Measurements from ENCODE around the gene COX15. TPM values are rescaled to one million over a fixed set of nuclear protein-coding genes. Genes with fewer than 3 reads are reported as not detected.

The COX15 gene
- total RNA-seq, 1 experiment from 2014 or later = 34.2 TPM

- H3K4me1 Mint-ChIP-seq = no peaks in the 10 kb centered on the region
- Histone ChIP-seq H3K27ac (ENCODE audit: insufficient read length, low read depth, low read length) (no peak overlapping the region), H4K91ac (ENCODE audit: insufficient read length, low read depth, low read length) (no peak overlapping the region), H3K79me1 (ENCODE audit: insufficient read depth, low read depth, low read length, poor library complexity, severe bottlenecking) (no peaks in the 10 kb centered on the region), H3K9me3 (ENCODE audit: control insufficient read depth, low read depth, low read length) (no peaks in the 10 kb centered on the region), H3T11ph (ENCODE audit: low read length) (no peak overlapping the region), H3K18ac (ENCODE audit: insufficient read length, low read depth, low read length) (no peak overlapping the region), H2BK15ac (ENCODE audit: low read depth, low read length) (no peak overlapping the region), H2AFZ (ENCODE audit: low read length) (no peak overlapping the region), H3K4me2 (ENCODE audit: insufficient read depth, insufficient read length, low read length) (no peak overlapping the region), H2BK120ac (ENCODE audit: low read depth, low read length, poor library complexity, severe bottlenecking) (no peak overlapping the region), H2BK12ac (ENCODE audit: insufficient read length, low read depth, low read length) (no peak overlapping the region), H2BK5ac (ENCODE audit: insufficient read length, low read length) (no peak overlapping the region), H3K23me2 (ENCODE audit: insufficient read length, low read depth, low read length, poor library complexity, severe bottlenecking) (no peaks in the 10 kb centered on the region), H3K56ac (ENCODE audit: insufficient read length, low read depth, low read length) (no peak overlapping the region), H3K4me1 (ENCODE audit: insufficient read depth, low read length) (no peaks in the 10 kb centered on the region), H4K8ac (replicated peaks; ENCODE audit: insufficient read length, low read depth, low read length) (no peak overlapping the region), H3K9ac (ENCODE audit: extremely low read depth, insufficient read length, low read length) (no peak overlapping the region), H3K23ac (ENCODE audit: insufficient read length, low read depth, low read length) (no peak overlapping the region), H3K79me2 (ENCODE audit: insufficient read depth, low read length) (no peaks in the 10 kb centered on the region), H2AK5ac (ENCODE audit: insufficient read length, low read length) (no peak overlapping the region), H3K27me3 (ENCODE audit: insufficient read depth, low read length) (no peaks in the 10 kb centered on the region), H2BK20ac (ENCODE audit: low read depth, low read length, poor library complexity, severe bottlenecking) (no peak overlapping the region), H3K14ac (ENCODE audit: insufficient read depth, low read length) (no peak overlapping the region), H4K20me1 (ENCODE audit: control insufficient read depth, insufficient read depth, insufficient read length) (no peaks in the 10 kb centered on the region), H4K5ac (ENCODE audit: insufficient read length, low read depth, low read length) (no peak overlapping the region), H3K4ac (ENCODE audit: low read depth, low read length) (no peak overlapping the region)
- H3K36me3 Mint-ChIP-seq (ENCODE audit: insufficient read depth in 1 of 3, low read depth in 3 of 3) = no peaks in the 10 kb centered on the region
- H3K27me3 Mint-ChIP-seq (ENCODE audit: low read depth) = no peaks in the 10 kb centered on the region
- TF ChIP-seq CTCF (conservative IDR thresholded peaks at IDR 0.05) = no peak
- H3K27ac Mint-ChIP-seq = no peak overlapping the region
- WGBS (ENCODE audit: extremely low coverage, insufficient read length, low lambda C conversion rate) = no CpG with 5 or more reads among the region's 4 CpGs
- no peaks in the 10 kb centered on the region for H3K9me3 Mint-ChIP-seq
- H3K4me3 Mint-ChIP-seq = no peak overlapping the region
- DNase-seq = no peak
These were observed 38.6 kb upstream of the COX15 start for GRCh38 chr10:99770408-99771045.
